ENCODE measurements around the gene PACRG.

PACRG gene

GRCh38 chr6:162962093-162962492 is 234.3 kb downstream of the PACRG start:
- Histone ChIP-seq H3K27me3 (ENCODE audit: insufficient read depth, low read length) (no peaks in the 10 kb centered on the region), H3K18ac (ENCODE audit: low read length) (no peak overlapping the region), H3K27ac (ENCODE audit: low read depth, low read length) (no peak overlapping the region), H2BK120ac (ENCODE audit: insufficient read depth, low read length, poor library complexity) (no peak overlapping the region), H3K4me3 (ENCODE audit: low read depth, low read length) (no peak overlapping the region), H3K36me3 (ENCODE audit: control insufficient read depth in 1 of 2, insufficient read depth in 2 of 2, low read length in 2 of 2) (no peaks in the 10 kb centered on the region), H3K9ac (ENCODE audit: low read length) (no peak overlapping the region), H3K9me3 (ENCODE audit: insufficient read depth, low read depth, low read length) (no peaks in the 10 kb centered on the region), H2BK5ac (ENCODE audit: low read depth, low read length, poor library complexity) (no peak overlapping the region), H2AFZ (ENCODE audit: insufficient read depth, low read length, poor library complexity) (no peak overlapping the region), H3K4me1 (ENCODE audit: control insufficient read depth in 1 of 2, insufficient read depth in 2 of 2, low read length in 2 of 2) (no peaks in the 10 kb centered on the region), H3K4ac (ENCODE audit: low read depth, low read length) (no peak overlapping the region), H3K4me2 (ENCODE audit: low read length) (no peak overlapping the region), H4K12ac (ENCODE audit: low read depth, low read length) (no peak overlapping the region), H2BK12ac (ENCODE audit: low read length) (no peak overlapping the region), H3K79me1 (ENCODE audit: low read length) (no peaks in the 10 kb centered on the region), H3K79me2 (ENCODE audit: control insufficient read depth, insufficient read depth, low read length, poor library complexity) (no peaks in the 10 kb centered on the region), H4K8ac (ENCODE audit: low read depth, low read length) (no peak overlapping the region), H3K14ac (ENCODE audit: low read length) (no peak overlapping the region), H4K91ac (ENCODE audit: low read depth, low read length) (no peak overlapping the region), H3K23ac (ENCODE audit: low read length) (no peak overlapping the region), H2AK5ac (ENCODE audit: low read length) (no peak overlapping the region)
- no peak for DNase-seq

- Histone ChIP-seq H3K4me1 (ENCODE audit: control insufficient read depth in 1 of 2, insufficient read depth in 2 of 2, low read length in 2 of 2) (no peaks in the 10 kb centered on the region), H3K9me3 (ENCODE audit: insufficient read depth, low read depth, low read length) (no peaks in the 10 kb centered on the region), H4K91ac (ENCODE audit: low read depth, low read length) (no peak overlapping the region), H2BK5ac (ENCODE audit: low read depth, low read length, poor library complexity) (no peak overlapping the region), H3K36me3 (ENCODE audit: control insufficient read depth in 1 of 2, insufficient read depth in 2 of 2, low read length in 2 of 2) (no peaks in the 10 kb centered on the region), H3K4me3 (ENCODE audit: low read depth, low read length) (no peak overlapping the region), H2AK5ac (ENCODE audit: low read length) (no peak overlapping the region), H4K12ac (ENCODE audit: low read depth, low read length) (no peak overlapping the region), H3K23ac (ENCODE audit: low read length) (no peak overlapping the region), H3K14ac (ENCODE audit: low read length) (no peak overlapping the region), H3K9ac (ENCODE audit: low read length) (no peak overlapping the region), H2BK120ac (ENCODE audit: insufficient read depth, low read length, poor library complexity) (no peak overlapping the region), H3K4ac (ENCODE audit: low read depth, low read length) (no peak overlapping the region), H2AFZ (ENCODE audit: insufficient read depth, low read length, poor library complexity) (no peak overlapping the region), H3K4me2 (ENCODE audit: low read length) (no peak overlapping the region), H4K8ac (ENCODE audit: low read depth, low read length) (no peak overlapping the region), H3K27ac (ENCODE audit: low read depth, low read length) (no peak overlapping the region), H2BK12ac (ENCODE audit: low read length) (no peak overlapping the region), H3K27me3 (ENCODE audit: insufficient read depth, low read length) (no peaks in the 10 kb centered on the region), H3K18ac (ENCODE audit: low read length) (no peak overlapping the region), H3K79me1 (ENCODE audit: low read length) (no peaks in the 10 kb centered on the region), H3K79me2 (ENCODE audit: control insufficient read depth, insufficient read depth, low read length, poor library complexity) (no peaks in the 10 kb centered on the region)
- no peak for DNase-seq
- no CpG with 5 or more reads among the region's 1 CpG for WGBS (ENCODE audit: extremely low coverage, insufficient coverage, insufficient read length)
Observed at GRCh38 chr6:162963861-162964260, 236.1 kb downstream of the PACRG start.

GRCh38 chr6:162964488-162965140 is 236.8 kb downstream of the PACRG start:
- Histone ChIP-seq H3K79me1 (ENCODE audit: low read length) (no peaks in the 10 kb centered on the region), H3K36me3 (ENCODE audit: control insufficient read depth in 1 of 2, insufficient read depth in 2 of 2, low read length in 2 of 2) (no peaks in the 10 kb centered on the region), H3K14ac (ENCODE audit: low read length) (no peak overlapping the region), H2BK12ac (ENCODE audit: low read length) (no peak overlapping the region), H3K18ac (ENCODE audit: low read length) (no peak overlapping the region), H3K4me2 (ENCODE audit: low read length) (no peak overlapping the region), H3K9me3 (ENCODE audit: insufficient read depth, low read depth, low read length) (no peaks in the 10 kb centered on the region), H3K27ac (ENCODE audit: low read depth, low read length) (no peak overlapping the region), H3K23ac (ENCODE audit: low read length) (no peak overlapping the region), H2AK5ac (ENCODE audit: low read length) (no peak overlapping the region), H4K12ac (ENCODE audit: low read depth, low read length) (no peak overlapping the region), H3K4me1 (ENCODE audit: control insufficient read depth in 1 of 2, insufficient read depth in 2 of 2, low read length in 2 of 2) (no peaks in the 10 kb centered on the region), H3K79me2 (ENCODE audit: control insufficient read depth, insufficient read depth, low read length, poor library complexity) (no peaks in the 10 kb centered on the region), H4K8ac (ENCODE audit: low read depth, low read length) (no peak overlapping the region), H2BK120ac (ENCODE audit: insufficient read depth, low read length, poor library complexity) (no peak overlapping the region), H3K4me3 (ENCODE audit: low read depth, low read length) (no peak overlapping the region), H2BK5ac (ENCODE audit: low read depth, low read length, poor library complexity) (no peak overlapping the region), H3K9ac (ENCODE audit: low read length) (no peak overlapping the region), H3K27me3 (ENCODE audit: insufficient read depth, low read length) (no peaks in the 10 kb centered on the region), H2AFZ (ENCODE audit: insufficient read depth, low read length, poor library complexity) (no peak overlapping the region), H4K91ac (ENCODE audit: low read depth, low read length) (no peak overlapping the region), H3K4ac (ENCODE audit: low read depth, low read length) (no peak overlapping the region)
- WGBS (ENCODE audit: extremely low coverage, insufficient coverage, insufficient read length): no CpG with 5 or more reads among the region's 6 CpGs
- peak; percentile 75 to 87 for DNase-seq

- Histone ChIP-seq H3K23ac (ENCODE audit: low read length) (no peak overlapping the region), H2AFZ (ENCODE audit: insufficient read depth, low read length, poor library complexity) (no peak overlapping the region), H3K18ac (ENCODE audit: low read length) (no peak overlapping the region), H4K91ac (ENCODE audit: low read depth, low read length) (no peak overlapping the region), H3K9me3 (ENCODE audit: insufficient read depth, low read depth, low read length) (no peaks in the 10 kb centered on the region), H3K79me2 (ENCODE audit: control insufficient read depth, insufficient read depth, low read length, poor library complexity) (no peaks in the 10 kb centered on the region), H3K4me2 (ENCODE audit: low read length) (no peak overlapping the region), H2BK120ac (ENCODE audit: insufficient read depth, low read length, poor library complexity) (no peak overlapping the region), H3K79me1 (ENCODE audit: low read length) (no peaks in the 10 kb centered on the region), H3K36me3 (ENCODE audit: control insufficient read depth in 1 of 2, insufficient read depth in 2 of 2, low read length in 2 of 2) (no peaks in the 10 kb centered on the region), H4K12ac (ENCODE audit: low read depth, low read length) (no peak overlapping the region), H3K14ac (ENCODE audit: low read length) (no peak overlapping the region), H4K8ac (ENCODE audit: low read depth, low read length) (no peak overlapping the region), H3K4me3 (ENCODE audit: low read depth, low read length) (no peak overlapping the region), H3K27me3 (ENCODE audit: insufficient read depth, low read length) (no peaks in the 10 kb centered on the region), H2AK5ac (ENCODE audit: low read length) (no peak overlapping the region), H3K27ac (ENCODE audit: low read depth, low read length) (no peak overlapping the region), H2BK5ac (ENCODE audit: low read depth, low read length, poor library complexity) (no peak overlapping the region), H2BK12ac (ENCODE audit: low read length) (no peak overlapping the region), H3K4me1 (ENCODE audit: control insufficient read depth in 1 of 2, insufficient read depth in 2 of 2, low read length in 2 of 2) (no peaks in the 10 kb centered on the region), H3K4ac (ENCODE audit: low read depth, low read length) (no peak overlapping the region), H3K9ac (ENCODE audit: low read length) (no peak overlapping the region)
- DNase-seq: no peak
- WGBS (ENCODE audit: extremely low coverage, insufficient coverage, insufficient read length): no CpG with 5 or more reads among the region's 1 CpG
Observed at GRCh38 chr6:162965366-162965765, 237.6 kb downstream of the PACRG start.
